ENCODE data around the gene CLTRN. TPM values are rescaled to one million over a fixed set of nuclear protein-coding genes. Genes with fewer than 3 reads are reported as not detected.

The CLTRN gene
- total and polyA plus RNA-seq, 2 of the 8 experiments (the other 6 are each of a cell fraction or from before 2014, with no cell fraction given): 1.2 to 1.3 TPM

DNA sequence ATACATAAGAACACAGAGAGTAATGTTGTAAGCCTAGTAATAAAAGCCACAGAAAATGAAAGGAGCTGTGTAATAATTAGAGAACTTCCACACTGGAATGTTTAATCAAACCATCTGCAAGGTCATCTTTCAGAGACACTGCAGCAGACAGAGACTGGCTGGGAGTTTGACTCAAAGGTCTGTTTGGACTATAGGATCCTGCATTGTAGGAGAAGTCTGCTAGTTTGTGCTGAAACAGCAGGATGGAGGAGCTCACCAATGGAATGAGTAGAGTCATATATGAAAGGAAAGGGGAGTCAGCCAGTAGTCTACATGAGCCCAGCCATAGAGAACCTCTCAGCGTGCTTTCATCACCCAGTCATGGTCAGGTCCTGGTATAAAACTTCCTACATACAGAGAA, 59.4 kb downstream of the CLTRN start:
- no peak for FAIRE-seq
- Histone ChIP-seq H3K4me1 (replicated peaks in 1 of 4; ENCODE audit: control insufficient read depth in 3 of 4, insufficient read depth in 4 of 4, low read length in 3 of 4) (no peaks in the 10 kb centered on the region), H4K5ac (ENCODE audit: insufficient read length, low read depth, low read length) (no peak overlapping the region), H3K23me2 (ENCODE audit: low read depth, low read length) (no peaks in the 10 kb centered on the region), H3K79me2 (ENCODE audit: control insufficient read depth in 1 of 2, insufficient read depth in 2 of 2, low read length in 2 of 2) (no peaks in the 10 kb centered on the region), H2BK12ac (ENCODE audit: low read depth, low read length) (no peak overlapping the region), H3K79me1 (ENCODE audit: low read depth, low read length) (no peaks in the 10 kb centered on the region), H2BK15ac (ENCODE audit: low read length) (no peak overlapping the region), H2AK5ac (ENCODE audit: low read depth, low read length) (no peak overlapping the region), H3K4me2 (ENCODE audit: insufficient read depth in 1 of 2, low read depth in 2 of 2, low read length in 2 of 2) (no peak overlapping the region), H3K14ac (ENCODE audit: insufficient read length) (no peak overlapping the region), H2BK120ac (replicated peaks; ENCODE audit: low read depth, low read length) (no peak overlapping the region), H3K36me3 (ENCODE audit: control insufficient read depth in 2 of 4, insufficient read depth in 4 of 4, low read length in 3 of 4) (no peaks in the 10 kb centered on the region), H3K9me3 (ENCODE audit: insufficient read depth in 2 of 2, low read depth in 1 of 2, low read length in 1 of 2) (no peaks in the 10 kb centered on the region), H4K8ac (ENCODE audit: extremely low read depth, insufficient read depth, low read length) (no peak overlapping the region), H3K27ac (ENCODE audit: low read depth, low read length) (no peak overlapping the region), H3K9ac (replicated peaks in 1 of 4; ENCODE audit: extremely low read depth in 1 of 4, low read depth in 3 of 4, low read length in 3 of 4) (no peak overlapping the region), H4K91ac (replicated peaks; ENCODE audit: insufficient read length, low read length) (no peak overlapping the region), H2BK20ac (ENCODE audit: low read length) (no peak overlapping the region), H3K18ac (ENCODE audit: extremely low read depth, low read length) (no peak overlapping the region), H2AFZ (ENCODE audit: low read length) (no peak overlapping the region), H3K4ac (replicated peaks; ENCODE audit: insufficient read length, low read depth, low read length) (no peak overlapping the region), H4K20me1 (replicated peaks in 1 of 2; ENCODE audit: control insufficient read depth in 1 of 2, insufficient read depth in 2 of 2, low read length in 2 of 2) (no peaks in the 10 kb centered on the region), H3K4me3 (ENCODE audit: extremely low read depth in 1 of 4, insufficient read depth in 2 of 4, low read depth in 3 of 4, low read length in 4 of 4) (no peak overlapping the region), H3K56ac (replicated peaks; ENCODE audit: insufficient read length, low read depth, low read length) (no peak overlapping the region), H2BK5ac (ENCODE audit: low read depth, low read length) (no peak overlapping the region), H3K23ac (ENCODE audit: insufficient read length) (no peak overlapping the region), H3K27me3 (replicated peaks in 1 of 4; ENCODE audit: control insufficient read depth in 3 of 4, extremely low read depth in 1 of 4, insufficient read depth in 3 of 4, low read length in 3 of 4) (no peaks in the 10 kb centered on the region)
- DNase-seq (ENCODE audit: low read depth in 1 of 2, low spot score in 2 of 2): no peak
- TF ChIP-seq CHD2 (IDR thresholded peaks at IDR 0.05; ENCODE audit: low read length): no peak
- TF ChIP-seq, protein P1, sequence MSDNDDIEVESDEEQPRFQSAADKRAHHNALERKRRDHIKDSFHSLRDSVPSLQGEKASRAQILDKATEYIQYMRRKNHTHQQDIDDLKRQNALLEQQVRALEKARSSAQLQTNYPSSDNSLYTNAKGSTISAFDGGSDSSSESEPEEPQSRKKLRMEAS (IDR thresholded peaks at IDR 0.05): no peak
- no peak for TF ChIP-seq SP4 (IDR thresholded peaks at IDR 0.05; ENCODE audit: low read length)
- no peak for TF ChIP-seq CREB1 (IDR thresholded peaks at IDR 0.05)
- TF ChIP-seq RFX5 (IDR thresholded peaks at IDR 0.05; ENCODE audit: borderline replicate concordance, low read depth, low read length): no peak
- WGBS, 2 experiments (ENCODE audit: extremely low coverage in 1 of 2, insufficient coverage in 1 of 2, insufficient read length in 1 of 2, insufficient replicate concordance in 2 of 2, low coverage in 1 of 2, low lambda C conversion rate in 2 of 2, missing lambda C conversion rate in 1 of 2): 100% methylated on average over 1 of the region's 1 CpG; no CpG with 5 or more reads in 1 of the 2 experiments
- POLR2A ChIA-PET (ENCODE audit: partially characterized antibody): no interaction called here
- CTCF ChIA-PET (ENCODE audit: partially characterized antibody): no interaction called here
